Suppressor macrophage treated with lipopolysaccharide for 1 hour (primary cell): ENCODE results near the gene GAP43.
A peak's percentile ranks its signal among the peaks of the same experiment; 100 is the strongest.

Source experiments
- DNase-seq, 3 donors: peaks; one replicate each; pipeline ENCODE4 v3.0.0-alpha.2; 2020 to 2022

GAP43 gene

GRCh38 chr3:115627180-115628074, 4.1 kb downstream of the GAP43 start:
- no peak for DNase-seq

- DNase-seq: no peak
These were observed 4.7 kb downstream of the GAP43 start for GRCh38 chr3:115628075-115628412.

GRCh38 chr3:115630850-115631249, 7.5 kb downstream of the GAP43 start:
- DNase-seq: no peak

- DNase-seq: no peak
These were observed 8.7 kb downstream of the GAP43 start for GRCh38 chr3:115632026-115632425.

GRCh38 chr3:115633467-115633866, 10.2 kb downstream of the GAP43 start:
- no peak for DNase-seq

GRCh38 chr3:115634052-115634451, 10.7 kb downstream of the GAP43 start:
- no peak for DNase-seq

- no peak for DNase-seq
These were observed 12.1 kb downstream of the GAP43 start for GRCh38 chr3:115635406-115635805.

- no peak for DNase-seq
These were observed 14.9 kb downstream of the GAP43 start for GRCh38 chr3:115638241-115638640.

GRCh38 chr3:115638991-115639390, 15.7 kb downstream of the GAP43 start:
- no peak for DNase-seq

GRCh38 chr3:115644391-115644790, 21.1 kb downstream of the GAP43 start:
- DNase-seq: no peak

- no peak for DNase-seq
These were observed 22.8 kb downstream of the GAP43 start for GRCh38 chr3:115646027-115646690.

GRCh38 chr3:115648559-115648958, 25.2 kb downstream of the GAP43 start:
- no peak for DNase-seq

GRCh38 chr3:115651087-115651486, 27.8 kb downstream of the GAP43 start:
- peak in 2 of 3 donors; percentile 31 to 32 for DNase-seq

- DNase-seq: no peak
These were observed 28.3 kb downstream of the GAP43 start for GRCh38 chr3:115651599-115651998.

GRCh38 chr3:115652738-115653137, 29.4 kb downstream of the GAP43 start:
- DNase-seq: peak; percentile 12 to 44 (median 28)

GRCh38 chr3:115655761-115656282, 32.5 kb downstream of the GAP43 start:
- no peak for DNase-seq

GRCh38 chr3:115657168-115657567, 33.9 kb downstream of the GAP43 start:
- DNase-seq: no peak

- no peak for DNase-seq
These were observed 34.7 kb downstream of the GAP43 start for GRCh38 chr3:115658032-115658336.

GRCh38 chr3:115658337-115659181, 35.2 kb downstream of the GAP43 start:
- DNase-seq: peak; percentile 82 to 92 (median 87)

GRCh38 chr3:115659253-115660220, 36.2 kb downstream of the GAP43 start:
- DNase-seq: no peak

GRCh38 chr3:115660646-115661337, 37.5 kb downstream of the GAP43 start:
- DNase-seq: no peak
